Lung (tissue), 12 donors: Measurements from ENCODE around the gene PRKAR2A. TPM values are rescaled to one million over a fixed set of nuclear protein-coding genes. Genes with fewer than 3 reads are reported as not detected.
"Not testable (repeated sequence)": the region's sequence is repeated elsewhere in the genome, so short reads cannot be mapped to it uniquely, and the experiment has no call there.

Experiments
- ATAC-seq: fragments of 200-7000 bp; cut with Tn5 transposase; one replicate; pipeline ENCODE4 v1.9.1; 2020; ENCODE audit warnings: moderate number of reproducible peaks; ENCODE audit not compliant: insufficient read depth, low FRiP score
- DNase-seq, 3 donors: peaks; one replicate each; pipeline ENCODE4 v3.0.0-alpha.2; 2013 to 2017
- H3K27ac ChIP-seq, 2 donors: one replicate each; pipeline ENCODE4 v1.5.1; 2013; ENCODE audit warnings: mild to moderate bottlenecking in 2 of 2, moderate library complexity in 2 of 2, control low read depth in 1 of 2, inconsistent platforms in 1 of 2, low read depth in 1 of 2, low read length in 1 of 2
- H3K27me3 ChIP-seq, 3 donors: one replicate each; pipeline ENCODE4 v1.5.1; 2013; ENCODE audit warnings: low read length in 2 of 3; ENCODE audit not compliant: control insufficient read depth in 3 of 3, insufficient read depth in 3 of 3
- H3K36me3 ChIP-seq, 4 donors: one replicate each; pipeline ENCODE4 v1.5.1; 2013; ENCODE audit warnings: low read length in 4 of 4, mild to moderate bottlenecking in 1 of 4, moderate library complexity in 1 of 4; ENCODE audit not compliant: control insufficient read depth in 4 of 4, insufficient read depth in 4 of 4
- H3K4me1 ChIP-seq, 5 donors: one replicate each; pipeline ENCODE4 v1.5.1; 2013; ENCODE audit warnings: low read length in 5 of 5, mild to moderate bottlenecking in 2 of 5, moderate library complexity in 1 of 5; ENCODE audit not compliant: control insufficient read depth in 5 of 5, insufficient read depth in 5 of 5
- H3K4me3 ChIP-seq: one replicate; pipeline ENCODE4 v1.5.1; 2013; ENCODE audit warnings: mild to moderate bottlenecking, control low read depth, moderate library complexity
- H3K9ac ChIP-seq, 2 donors: one replicate each; pipeline ENCODE4 v1.5.1; 2013; ENCODE audit warnings: low read length in 2 of 2, control low read depth in 1 of 2; ENCODE audit not compliant: insufficient read depth in 1 of 2
- H3K9me3 ChIP-seq, 4 donors: one replicate each; pipeline ENCODE4 v1.5.1; 2013; ENCODE audit warnings: low read length in 3 of 4, mild to moderate bottlenecking in 1 of 4, moderate library complexity in 1 of 4; ENCODE audit not compliant: control insufficient read depth in 4 of 4, insufficient read depth in 3 of 4
- WGBS, 2 donors: extraction: QIAGEN DNeasy Blood & Tissue Kit; methylation state at CpG; one replicate each; pipeline ENCODE4 v1.1.7; 2013; 5-methylcytosine and 5-hydroxymethylcytosine counted together
- polyA plus RNA-seq, 2 donors: library from polyadenylated mRNA; stranded (reverse); fragments of 200-250 nt; gene quantifications; one replicate each; pipeline ENCODE4 v1.2.1, GENCODE V29; 2013
- total RNA-seq, 2 donors: library from RNA; depleted of rRNA in 1 of 2; stranded (reverse); fragments of >200 nt in 1 of 2; gene quantifications; one replicate each; pipeline ENCODE4 v1.2.1, GENCODE V29; 2014 to 2021
- TF ChIP-seq, protein P1 (sequence below): IDR thresholded peaks from 2 replicates; pipeline ENCODE4 v1.5.1; 2012; ENCODE audit warnings: mild to moderate bottlenecking; ENCODE audit errors: control extremely low read depth, extremely low read depth
- donor health status: control.
- donor health status: control.
- donor health status: Bipolar disorder and iron deficiency.
- donor health status: healthy.
- donor health status: DM: yes; HTN: yes; CAD: no.

The PRKAR2A gene
- total and polyA plus RNA-seq, 4 donors, result 10.3 to 72.8 (median 20.4) TPM

DNA sequence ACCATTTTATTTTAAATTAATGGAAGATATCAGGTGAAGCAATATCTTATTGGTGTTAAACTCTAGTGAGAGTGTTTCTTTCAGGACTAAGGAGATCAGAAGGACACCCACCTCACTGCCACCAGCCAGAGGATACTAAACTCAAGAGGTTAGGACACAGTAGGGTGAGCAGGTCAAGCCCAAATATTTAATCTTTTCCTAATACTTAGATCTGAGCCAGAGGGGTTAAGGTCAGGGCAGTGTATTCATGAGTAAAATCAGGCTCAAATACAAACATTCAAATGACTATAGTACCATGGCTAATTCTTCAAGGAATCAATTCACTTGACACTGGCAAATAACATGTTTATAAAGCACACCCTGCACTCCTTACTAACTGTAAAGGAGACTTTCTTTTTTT is 65.6 kb downstream of the PRKAR2A start:
- H3K36me3 ChIP-seq, result peaks cover 7 to 14% (median 10%) of the 10 kb centered on the region in 4 donors
- H3K27me3 ChIP-seq, result no peaks in the 10 kb centered on the region
- no peaks in the 10 kb centered on the region for H3K9me3 ChIP-seq
- TF ChIP-seq, protein P1, sequence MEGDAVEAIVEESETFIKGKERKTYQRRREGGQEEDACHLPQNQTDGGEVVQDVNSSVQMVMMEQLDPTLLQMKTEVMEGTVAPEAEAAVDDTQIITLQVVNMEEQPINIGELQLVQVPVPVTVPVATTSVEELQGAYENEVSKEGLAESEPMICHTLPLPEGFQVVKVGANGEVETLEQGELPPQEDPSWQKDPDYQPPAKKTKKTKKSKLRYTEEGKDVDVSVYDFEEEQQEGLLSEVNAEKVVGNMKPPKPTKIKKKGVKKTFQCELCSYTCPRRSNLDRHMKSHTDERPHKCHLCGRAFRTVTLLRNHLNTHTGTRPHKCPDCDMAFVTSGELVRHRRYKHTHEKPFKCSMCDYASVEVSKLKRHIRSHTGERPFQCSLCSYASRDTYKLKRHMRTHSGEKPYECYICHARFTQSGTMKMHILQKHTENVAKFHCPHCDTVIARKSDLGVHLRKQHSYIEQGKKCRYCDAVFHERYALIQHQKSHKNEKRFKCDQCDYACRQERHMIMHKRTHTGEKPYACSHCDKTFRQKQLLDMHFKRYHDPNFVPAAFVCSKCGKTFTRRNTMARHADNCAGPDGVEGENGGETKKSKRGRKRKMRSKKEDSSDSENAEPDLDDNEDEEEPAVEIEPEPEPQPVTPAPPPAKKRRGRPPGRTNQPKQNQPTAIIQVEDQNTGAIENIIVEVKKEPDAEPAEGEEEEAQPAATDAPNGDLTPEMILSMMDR, result no peak
- H3K4me1 ChIP-seq, result no peaks in the 10 kb centered on the region
- H3K9ac ChIP-seq, result no peak overlapping the region
- ATAC-seq (no peak), DNase-seq (no peak)
- H3K27ac ChIP-seq, result no peak overlapping the region
- no peak overlapping the region for H3K4me3 ChIP-seq

DNA sequence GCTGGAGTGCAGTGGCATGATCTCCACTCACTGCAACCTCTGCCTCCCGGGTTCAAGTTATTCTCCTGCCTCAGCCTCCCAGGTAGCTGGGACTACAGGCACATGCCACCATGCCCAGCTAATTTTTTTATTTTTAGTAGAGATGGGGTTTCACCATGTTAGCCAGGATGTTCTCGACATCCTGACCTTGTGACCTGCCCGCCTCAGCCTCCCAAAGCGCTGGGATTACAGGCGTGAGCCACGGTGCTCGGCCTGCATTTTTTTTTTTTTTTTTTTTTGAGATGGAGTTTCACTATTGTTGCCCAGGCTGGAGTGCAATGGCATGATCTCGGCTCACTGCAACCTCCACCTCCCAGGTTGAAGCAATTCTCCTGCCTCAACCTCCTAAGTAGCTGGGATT is 69.1 kb downstream of the PRKAR2A start:
- 96 to 97% methylated on average over 8 of the region's 8 CpGs for WGBS, 2 donors
- not testable (repeated sequence) for H3K9ac ChIP-seq, DNase-seq, H3K4me1 ChIP-seq, H3K27ac ChIP-seq, H3K27me3 ChIP-seq, H3K4me3 ChIP-seq, ATAC-seq, H3K9me3 ChIP-seq
- H3K36me3 ChIP-seq, result peaks cover 8 to 11% (median 9%) of the 10 kb centered on the region in 4 donors

DNA sequence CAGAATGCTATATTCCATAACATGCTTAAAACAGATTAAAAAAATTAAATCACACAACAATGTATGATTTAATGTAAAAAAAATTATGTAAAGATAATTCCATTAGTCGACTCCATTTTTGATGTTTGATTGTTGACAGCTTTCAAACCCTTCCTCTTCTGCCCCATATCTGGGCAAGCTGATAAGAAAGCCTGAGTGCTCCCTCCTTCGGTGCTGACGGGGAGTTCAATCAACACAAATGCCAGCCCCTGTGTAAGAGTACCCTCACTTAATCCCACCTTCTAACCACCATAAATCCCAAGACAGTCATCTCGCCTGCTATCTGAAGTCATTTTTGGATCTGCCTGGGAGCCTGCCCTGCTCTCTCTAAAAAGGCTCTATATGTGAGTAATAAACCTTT is 70.8 kb downstream of the PRKAR2A start:
- Histone ChIP-seq H3K9ac (no peak overlapping the region), H3K36me3 (peaks cover under 1 to 12% (median 5%) of the 10 kb centered on the region in 4 donors), H3K9me3 (no peaks in the 10 kb centered on the region), H3K4me1 (no peaks in the 10 kb centered on the region), H3K27me3 (no peaks in the 10 kb centered on the region), H3K4me3 (no peak overlapping the region), H3K27ac (no peak overlapping the region)
- WGBS, 2 donors, result 78 to 83% methylated on average over 4 of the region's 4 CpGs
- no peak for ATAC-seq
- DNase-seq, result no peak
- TF ChIP-seq, protein P1, result no peak

DNA sequence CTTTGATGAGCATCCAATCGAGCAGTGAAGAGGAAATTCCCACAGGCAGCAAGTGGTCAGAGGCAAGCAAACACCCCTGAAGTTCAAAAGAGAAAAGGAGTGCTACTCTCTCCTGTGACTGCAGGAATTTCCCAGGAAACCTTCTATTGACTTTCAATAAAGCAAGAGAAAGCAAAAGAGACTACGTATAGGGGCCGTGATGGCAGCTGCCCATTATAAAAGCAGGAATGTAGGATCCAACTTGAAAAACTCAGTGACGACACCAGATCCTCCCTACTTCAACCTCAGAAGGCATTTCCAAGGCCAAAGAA is 77.5 kb downstream of the PRKAR2A start:
- no peak for ATAC-seq
- Histone ChIP-seq H3K9me3 (no peaks in the 10 kb centered on the region), H3K27ac (peak overlapping the region in 1 of 2 donors; percentile 32), H3K4me1 (no peaks in the 10 kb centered on the region), H3K27me3 (no peaks in the 10 kb centered on the region), H3K4me3 (no peak overlapping the region), H3K9ac (no peak overlapping the region), H3K36me3 (peaks cover 4 to 21% (median 12%) of the 10 kb centered on the region in 4 donors)
- TF ChIP-seq, protein P1, result no peak
- no peak for DNase-seq
- WGBS, 2 donors, result 76 to 77% methylated on average over 4 of the region's 4 CpGs
